Effector memory CD4-positive, alpha-beta T cell (primary cell): ENCODE data around the gene MAN2B1.
"Not testable (repeated sequence)": the region's sequence is repeated elsewhere in the genome, so short reads cannot be mapped to it uniquely, and the experiment has no call there.

Source experiments
- DNase-seq, 3 donors: peaks; one replicate each; pipeline ENCODE4 v3.0.0-alpha.2; 2020
- H3K27ac ChIP-seq: 2 replicates; pipeline ENCODE4 v1.7.0; 2013; ENCODE audit warnings: mild to moderate bottlenecking, low read length, moderate library complexity; ENCODE audit not compliant: insufficient read depth, poor library complexity, severe bottlenecking
- H3K27me3 ChIP-seq: replicated peaks from 2 replicates; pipeline ENCODE4 v1.7.0; 2013; ENCODE audit warnings: mild to moderate bottlenecking, low read length; ENCODE audit not compliant: insufficient read depth, control insufficient read depth, poor library complexity, severe bottlenecking
- H3K36me3 ChIP-seq: 2 replicates; pipeline ENCODE4 v1.7.0; 2013; ENCODE audit warnings: mild to moderate bottlenecking, low read length, moderate library complexity; ENCODE audit not compliant: control insufficient read depth, insufficient read depth
- H3K4me1 ChIP-seq: 2 replicates; pipeline ENCODE4 v1.7.0; 2013; ENCODE audit warnings: low read length, mild to moderate bottlenecking; ENCODE audit not compliant: control insufficient read depth, insufficient read depth, poor library complexity, severe bottlenecking
- H3K4me3 ChIP-seq: 2 replicates; pipeline ENCODE4 v1.7.0; 2013; ENCODE audit warnings: low read length, low read depth, mild to moderate bottlenecking; ENCODE audit not compliant: insufficient read depth, poor library complexity, severe bottlenecking
- H3K9me3 ChIP-seq: 2 replicates; pipeline ENCODE4 v1.7.0; 2013; ENCODE audit warnings: mild to moderate bottlenecking, low read length, moderate library complexity; ENCODE audit not compliant: control insufficient read depth

MAN2B1 gene

GRCh38 chr19:12689581-12690216 is 23.2 kb upstream of the MAN2B1 start:
- no peaks in the 10 kb centered on the region for H3K27me3 ChIP-seq
- no peaks in the 10 kb centered on the region for H3K36me3 ChIP-seq
- no peak overlapping the region for H3K4me3 ChIP-seq
- H3K9me3 ChIP-seq = no peaks in the 10 kb centered on the region
- H3K27ac ChIP-seq = no peak overlapping the region
- DNase-seq = no peak
- H3K4me1 ChIP-seq = no peaks in the 10 kb centered on the region

GRCh38 chr19:12689012-12689411 is 22.5 kb upstream of the MAN2B1 start:
- Histone ChIP-seq H3K4me3 (no peak overlapping the region), H3K27me3 (no peaks in the 10 kb centered on the region), H3K27ac (no peak overlapping the region), H3K9me3 (no peaks in the 10 kb centered on the region), H3K36me3 (no peaks in the 10 kb centered on the region), H3K4me1 (no peaks in the 10 kb centered on the region)
- no peak for DNase-seq

- Histone ChIP-seq H3K4me1 (no peaks in the 10 kb centered on the region), H3K27me3 (no peaks in the 10 kb centered on the region), H3K27ac (no peak within 1 kb of the TSS), H3K4me3 (no peak within 1 kb of the TSS), H3K36me3 (no peaks in the 10 kb centered on the region), H3K9me3 (no peaks in the 10 kb centered on the region)
- DNase-seq = no peak
These were observed 21.1 kb upstream of the MAN2B1 start, which contains the start of gene GNG14 for GRCh38 chr19:12687496-12688196. TSS of gene GNG14 (plus strand) at chr19:12687998. CDS start at chr19:12688049, 51 bp downstream.

DNA sequence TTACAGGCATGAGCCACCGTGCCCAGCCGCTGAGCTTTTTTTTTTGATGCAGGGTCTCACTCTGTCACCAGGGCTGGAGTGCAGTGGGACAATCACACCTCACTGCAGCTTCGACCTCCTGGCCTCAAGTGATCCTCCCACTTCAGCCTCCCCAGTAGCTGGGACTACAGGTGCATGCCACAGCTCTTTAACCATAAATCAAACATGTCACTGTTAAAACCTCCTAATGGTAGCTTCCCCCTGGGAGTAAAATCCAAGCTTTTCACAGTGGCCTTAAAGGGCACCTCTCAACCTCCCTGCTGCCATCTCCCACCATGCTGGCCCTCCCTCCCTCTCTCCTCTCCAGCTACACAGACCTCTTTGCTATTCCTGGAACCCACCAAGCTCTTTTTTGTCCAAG is 19.3 kb upstream of the MAN2B1 start:
- H3K4me3 ChIP-seq = no peak overlapping the region
- peaks cover 7% of the 10 kb centered on the region for H3K4me1 ChIP-seq
- no peaks in the 10 kb centered on the region for H3K27me3 ChIP-seq
- no peak for DNase-seq
- H3K27ac ChIP-seq = no peak overlapping the region
- H3K36me3 ChIP-seq = no peaks in the 10 kb centered on the region
- H3K9me3 ChIP-seq = no peaks in the 10 kb centered on the region

DNA sequence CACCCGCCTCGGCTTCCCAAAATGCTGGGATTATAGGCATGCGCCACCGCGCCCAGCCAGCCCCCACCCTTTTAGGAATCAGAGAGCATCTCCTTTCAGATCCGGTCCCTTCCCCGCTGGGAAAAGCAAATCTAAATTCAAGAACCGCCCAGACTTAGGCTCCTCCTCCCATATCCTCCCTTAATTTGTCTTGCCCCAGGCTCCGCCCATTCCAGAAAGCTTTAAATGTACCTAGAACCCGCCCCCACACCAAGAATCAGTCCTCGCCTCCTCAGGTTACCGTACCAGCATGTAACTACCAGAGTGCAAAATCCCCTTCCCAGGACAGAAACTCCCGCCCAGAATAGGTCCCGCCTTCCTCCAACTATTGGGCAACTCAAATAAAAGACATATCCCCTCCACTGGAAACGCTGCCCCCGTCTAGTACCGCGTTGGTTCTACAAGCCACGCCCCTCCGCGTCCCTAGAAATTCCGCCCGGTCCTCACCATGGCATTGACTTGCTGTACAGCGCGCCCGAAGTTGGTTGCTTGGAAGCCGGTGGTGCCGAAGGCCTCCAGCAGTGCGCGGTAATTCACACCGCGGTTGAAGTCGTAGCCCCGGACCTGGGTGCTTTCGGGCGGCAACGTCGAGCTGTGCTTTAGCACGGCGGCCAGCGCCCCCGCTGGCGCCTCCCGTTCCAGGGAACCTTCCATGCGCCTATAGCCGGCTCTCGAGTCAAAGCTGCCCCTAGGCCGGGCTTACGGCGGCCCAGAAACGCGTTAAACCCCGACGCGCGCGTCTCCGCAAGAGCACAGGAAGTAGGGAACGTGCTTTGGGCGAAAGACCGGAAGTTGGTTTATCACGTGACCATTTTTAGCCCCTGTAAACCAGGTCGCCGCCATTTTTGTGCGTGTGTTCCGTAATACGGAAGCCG is 14.8 kb upstream of the MAN2B1 start, which contains the start of gene DHPS:
Gene DHPS, minus strand, starts transcription at position 807 of the 914 bp plus-strand sequence. Its CDS starts 114 bp downstream, at position 693.
- peaks cover 19% of the 10 kb centered on the region for H3K4me1 ChIP-seq
- H3K9me3 ChIP-seq = no peaks in the 10 kb centered on the region
- H3K27ac ChIP-seq = peak within 1 kb of the TSS; percentile 98
- H3K4me3 ChIP-seq = peak within 1 kb of the TSS; percentile 90
- H3K36me3 ChIP-seq = peaks cover 33% of the 10 kb centered on the region
- H3K27me3 ChIP-seq = no peaks in the 10 kb centered on the region
- DNase-seq = peak; percentile 82 to 91 (median 88)

DNA sequence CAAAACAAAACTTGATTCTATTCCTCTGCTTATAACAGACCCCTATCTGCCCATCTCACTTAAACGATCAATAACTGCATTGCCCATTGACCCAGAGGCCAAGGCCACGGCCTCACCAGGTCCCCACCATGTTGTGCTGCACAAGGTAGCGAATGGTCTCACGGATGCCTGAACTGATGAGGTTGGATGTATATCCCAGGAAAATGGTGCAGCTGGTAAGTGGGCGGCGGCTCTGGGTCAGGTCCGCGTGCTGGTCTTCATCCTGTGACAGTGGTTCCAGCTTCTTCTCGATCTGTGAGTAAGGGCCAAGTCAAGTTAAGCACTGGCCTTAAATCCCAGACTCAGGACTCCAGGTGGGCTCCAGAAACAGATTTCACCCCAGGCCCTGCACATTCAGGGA is 13.5 kb upstream of the MAN2B1 start:
- H3K4me1 ChIP-seq = peaks cover 22% of the 10 kb centered on the region
- no peaks in the 10 kb centered on the region for H3K27me3 ChIP-seq
- no peak for DNase-seq
- no peaks in the 10 kb centered on the region for H3K9me3 ChIP-seq
- H3K4me3 ChIP-seq = no peak overlapping the region
- peaks cover 46% of the 10 kb centered on the region for H3K36me3 ChIP-seq
- no peak overlapping the region for H3K27ac ChIP-seq

DNA sequence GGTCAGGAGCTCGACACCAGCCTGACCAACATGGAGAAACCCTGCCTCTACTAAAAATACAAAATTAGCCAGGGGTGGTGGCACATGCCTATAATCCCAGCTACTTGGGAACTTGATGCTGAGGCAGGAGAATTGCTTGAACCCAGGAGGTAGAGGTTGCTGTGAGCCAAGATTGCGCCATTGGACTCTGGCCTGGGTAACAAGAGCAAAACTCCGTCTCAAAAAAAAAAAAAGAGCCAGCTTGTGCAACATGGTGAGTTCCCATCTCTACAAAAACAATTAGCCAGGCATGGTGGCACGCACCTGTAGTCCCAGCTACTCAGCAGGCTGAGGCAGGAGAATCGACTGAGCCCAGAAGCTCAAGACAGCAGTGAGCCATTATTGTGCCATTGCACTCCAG is 11.5 kb upstream of the MAN2B1 start:
- not testable (repeated sequence) for H3K27ac ChIP-seq, DNase-seq, H3K9me3 ChIP-seq, H3K27me3 ChIP-seq, H3K4me3 ChIP-seq
- Histone ChIP-seq H3K36me3 (peaks cover 59% of the 10 kb centered on the region), H3K4me1 (peaks cover 22% of the 10 kb centered on the region)

DNA sequence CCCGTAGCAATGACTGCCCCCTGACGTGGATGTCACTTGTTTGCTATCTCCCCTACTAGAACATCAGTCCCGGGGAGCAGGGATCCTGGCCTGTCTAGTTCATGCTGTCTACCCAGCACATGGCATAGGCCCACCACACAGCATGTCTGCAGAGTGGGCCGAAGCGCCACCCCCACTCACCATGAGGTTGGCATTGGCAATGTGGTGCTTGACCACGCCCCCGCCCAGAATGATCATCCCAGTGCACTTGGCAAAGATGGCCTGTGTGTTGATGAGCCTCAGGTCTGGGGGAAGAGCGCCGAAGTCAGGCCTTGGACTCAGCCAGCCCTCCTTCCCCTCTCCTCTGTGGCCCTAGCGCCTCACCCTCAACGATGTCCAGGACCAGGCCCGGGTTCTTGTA is 10.4 kb upstream of the MAN2B1 start:
- H3K27ac ChIP-seq = no peak overlapping the region
- peaks cover 65% of the 10 kb centered on the region for H3K36me3 ChIP-seq

DNA sequence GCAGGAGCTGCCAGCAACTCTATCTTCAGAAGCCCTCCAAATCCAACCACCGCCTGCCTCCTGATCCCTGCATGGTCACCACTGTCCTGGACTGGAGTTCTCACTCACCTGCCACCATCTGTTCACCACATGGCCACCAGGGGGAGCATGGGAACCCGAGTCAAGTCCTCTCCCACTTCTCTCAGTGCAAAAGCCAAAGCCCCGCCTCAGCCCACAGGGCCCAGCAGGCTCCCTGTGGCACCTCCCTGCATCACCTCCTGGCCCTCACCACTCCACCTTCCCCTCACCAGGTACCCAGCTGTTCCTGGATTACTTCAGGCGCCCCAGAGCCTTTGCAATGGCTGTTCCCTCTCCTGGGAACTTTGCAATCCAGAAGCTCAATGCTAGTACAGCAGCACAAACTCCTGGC is 9.8 kb upstream of the MAN2B1 start:
- DNase-seq = peak; percentile 60 to 76 (median 66)
- Histone ChIP-seq H3K27me3 (no peaks in the 10 kb centered on the region), H3K4me3 (no peak overlapping the region), H3K36me3 (peaks cover 65% of the 10 kb centered on the region), H3K4me1 (peaks cover 19% of the 10 kb centered on the region), H3K27ac (peak overlapping the region; percentile 39), H3K9me3 (no peaks in the 10 kb centered on the region)

More for the DNA sequence above, 10.4 kb upstream of the MAN2B1 start:
- H3K4me1 ChIP-seq = peaks cover 22% of the 10 kb centered on the region
- H3K4me3 ChIP-seq = no peak overlapping the region
- no peaks in the 10 kb centered on the region for H3K9me3 ChIP-seq
- no peaks in the 10 kb centered on the region for H3K27me3 ChIP-seq
- DNase-seq = no peak
